GM12801 (cell line): ENCODE data around the gene RNF220.

Experiments
- TF ChIP-seq, protein P1 (sequence below): IDR thresholded peaks from one replicate; pipeline ENCODE4 v1.5.1; 2011; ENCODE audit warnings: control low read depth; ENCODE audit not compliant: insufficient read length; ENCODE audit errors: extremely low read depth

The RNF220 gene

DNA sequence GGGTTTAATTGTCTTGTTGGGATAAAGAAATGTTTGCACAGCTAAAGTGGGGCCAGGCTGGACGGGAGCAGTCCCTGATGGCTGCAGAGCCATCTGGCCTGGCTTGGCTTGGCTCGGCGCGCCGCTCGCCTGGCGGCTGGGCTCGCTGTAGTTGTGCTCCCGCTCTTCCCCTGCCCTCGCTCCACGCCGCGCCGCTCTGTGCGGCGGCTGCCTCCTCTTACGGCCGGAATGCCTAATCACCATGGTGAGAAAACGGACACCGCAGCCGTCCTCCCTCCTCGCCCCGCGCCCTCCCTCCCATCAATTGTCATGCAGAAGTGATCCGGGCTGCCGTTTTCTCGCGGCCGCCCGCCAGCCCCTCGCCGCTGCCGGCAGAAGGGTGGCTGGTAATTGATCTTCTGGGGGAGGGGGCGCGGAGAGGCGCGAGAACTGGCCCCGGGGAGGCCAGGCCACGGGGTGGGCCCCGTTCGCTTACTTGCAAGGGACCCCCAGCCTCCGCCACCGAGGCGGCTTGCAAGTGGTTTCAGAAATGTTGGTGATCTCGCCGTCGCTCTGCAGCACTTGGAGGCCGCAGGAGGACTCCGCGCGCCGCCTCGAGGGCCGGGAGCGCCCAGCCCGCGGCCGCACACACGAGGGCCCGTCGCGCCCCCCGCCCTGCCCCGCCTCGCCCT is 12.4 kb downstream of the RNF220 start:
- TF ChIP-seq, protein P1, sequence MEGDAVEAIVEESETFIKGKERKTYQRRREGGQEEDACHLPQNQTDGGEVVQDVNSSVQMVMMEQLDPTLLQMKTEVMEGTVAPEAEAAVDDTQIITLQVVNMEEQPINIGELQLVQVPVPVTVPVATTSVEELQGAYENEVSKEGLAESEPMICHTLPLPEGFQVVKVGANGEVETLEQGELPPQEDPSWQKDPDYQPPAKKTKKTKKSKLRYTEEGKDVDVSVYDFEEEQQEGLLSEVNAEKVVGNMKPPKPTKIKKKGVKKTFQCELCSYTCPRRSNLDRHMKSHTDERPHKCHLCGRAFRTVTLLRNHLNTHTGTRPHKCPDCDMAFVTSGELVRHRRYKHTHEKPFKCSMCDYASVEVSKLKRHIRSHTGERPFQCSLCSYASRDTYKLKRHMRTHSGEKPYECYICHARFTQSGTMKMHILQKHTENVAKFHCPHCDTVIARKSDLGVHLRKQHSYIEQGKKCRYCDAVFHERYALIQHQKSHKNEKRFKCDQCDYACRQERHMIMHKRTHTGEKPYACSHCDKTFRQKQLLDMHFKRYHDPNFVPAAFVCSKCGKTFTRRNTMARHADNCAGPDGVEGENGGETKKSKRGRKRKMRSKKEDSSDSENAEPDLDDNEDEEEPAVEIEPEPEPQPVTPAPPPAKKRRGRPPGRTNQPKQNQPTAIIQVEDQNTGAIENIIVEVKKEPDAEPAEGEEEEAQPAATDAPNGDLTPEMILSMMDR: no peak

DNA sequence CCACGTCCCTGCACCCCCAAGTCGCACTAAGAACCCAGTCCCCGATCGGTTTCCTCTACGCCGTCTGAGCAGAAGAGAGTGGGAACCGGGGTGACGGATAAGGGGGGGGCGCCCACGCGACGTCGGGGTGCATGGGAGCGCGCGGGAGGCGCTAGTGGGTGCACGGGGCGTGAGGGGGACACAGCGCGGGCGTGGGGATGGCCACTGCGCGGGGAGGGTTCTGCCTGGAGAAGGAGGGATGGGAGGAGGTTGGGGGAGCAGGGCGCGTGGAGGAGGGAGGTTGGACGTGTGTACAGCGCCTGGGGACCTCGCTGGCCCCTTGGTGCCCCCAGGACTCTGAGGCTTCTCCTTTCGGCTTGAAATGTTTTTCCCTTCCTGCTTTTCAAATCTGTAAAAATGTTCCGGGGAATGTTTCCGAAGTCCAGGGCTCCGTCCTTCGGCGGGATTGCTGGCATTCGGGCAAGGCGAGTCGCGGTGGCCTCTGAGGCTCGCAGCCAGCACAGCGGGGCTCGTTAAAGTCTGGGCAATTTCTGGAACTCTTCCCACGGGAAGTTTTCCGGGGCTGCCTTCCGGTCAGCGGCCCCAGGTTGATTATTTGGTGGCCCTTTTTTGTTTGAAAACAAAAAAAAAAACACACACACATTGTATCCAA is 13.1 kb downstream of the RNF220 start:
- TF ChIP-seq, protein P1: no peak

DNA sequence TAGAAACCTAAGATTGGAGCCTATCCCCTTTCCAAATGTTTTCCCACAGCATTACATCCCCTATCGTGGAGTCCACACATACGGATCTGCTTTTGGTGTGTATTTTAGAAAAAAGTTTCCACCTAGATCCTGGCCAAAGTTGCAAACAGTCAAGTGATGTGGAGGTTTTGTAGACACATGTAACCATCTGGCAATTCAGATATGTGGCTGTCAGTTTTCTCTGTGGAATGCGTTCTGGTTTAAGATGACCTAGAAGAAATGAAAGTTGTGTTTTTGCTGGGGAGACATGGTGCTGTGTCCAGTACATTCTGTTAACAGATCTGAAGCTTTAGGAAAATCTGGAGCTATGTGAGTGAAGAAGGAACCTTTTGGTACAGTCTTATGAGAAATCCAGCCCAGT is 14.8 kb downstream of the RNF220 start:
- TF ChIP-seq, protein P1: no peak

DNA sequence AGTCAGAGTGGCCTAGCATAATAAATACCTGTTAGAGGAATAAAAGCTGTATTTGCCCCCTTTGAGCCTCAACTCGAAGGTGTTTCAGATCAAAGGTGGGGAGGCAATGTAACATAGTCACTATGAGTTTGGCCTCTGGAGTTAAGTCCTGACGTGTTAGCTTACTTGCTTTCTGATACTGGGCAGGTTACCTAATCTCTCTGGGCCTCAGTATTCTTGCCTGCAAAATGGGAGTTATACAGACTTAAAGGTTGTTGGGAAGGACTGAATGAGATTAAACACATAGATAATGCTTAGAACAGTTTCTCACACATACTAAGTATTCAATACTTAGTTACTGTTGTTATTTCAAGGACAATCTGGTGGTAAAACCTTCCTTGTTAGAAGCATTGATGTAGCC is 15.5 kb downstream of the RNF220 start:
- TF ChIP-seq, protein P1: no peak

DNA sequence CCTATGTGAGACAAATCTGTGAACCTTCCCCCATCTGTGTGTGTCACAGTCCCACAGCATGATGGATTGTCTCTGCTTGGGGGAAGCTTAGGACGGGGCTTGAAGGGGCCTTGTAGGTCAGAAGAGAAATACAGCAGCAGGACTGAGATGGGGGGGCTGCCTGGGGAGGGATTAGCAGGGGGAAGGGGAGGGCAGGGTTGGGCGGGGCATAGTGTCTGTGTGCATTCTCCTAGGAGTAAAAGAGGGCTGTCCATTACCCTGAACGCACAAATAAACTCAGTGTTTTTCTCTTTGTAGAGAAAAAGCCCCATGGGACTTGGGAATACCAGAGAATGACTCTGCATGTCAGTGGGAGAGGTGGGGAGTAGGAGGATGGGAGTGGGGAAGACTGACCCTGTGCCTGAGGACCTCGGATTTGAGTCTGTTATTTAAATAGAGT is 16.4 kb downstream of the RNF220 start:
- TF ChIP-seq, protein P1: no peak

DNA sequence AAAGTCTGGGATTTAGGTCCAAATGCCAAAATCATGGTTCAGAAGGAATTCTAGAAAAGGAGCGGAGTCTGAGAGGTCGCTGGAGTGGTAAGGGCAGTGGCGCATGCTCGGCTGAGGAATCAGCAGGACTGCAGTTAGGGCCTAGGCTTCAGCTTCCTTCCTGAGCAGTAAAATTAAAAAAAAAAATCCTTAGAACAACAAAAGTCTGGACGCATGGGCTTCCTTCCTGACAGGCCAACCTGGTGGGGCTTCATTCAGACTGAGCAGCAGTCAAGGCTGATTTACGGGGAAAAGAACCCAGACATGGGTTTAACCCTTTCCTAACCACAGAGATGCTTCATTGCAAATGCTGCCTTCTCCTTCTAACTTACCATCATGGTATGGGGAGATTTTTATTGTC is 17.1 kb downstream of the RNF220 start:
- TF ChIP-seq, protein P1: no peak

DNA sequence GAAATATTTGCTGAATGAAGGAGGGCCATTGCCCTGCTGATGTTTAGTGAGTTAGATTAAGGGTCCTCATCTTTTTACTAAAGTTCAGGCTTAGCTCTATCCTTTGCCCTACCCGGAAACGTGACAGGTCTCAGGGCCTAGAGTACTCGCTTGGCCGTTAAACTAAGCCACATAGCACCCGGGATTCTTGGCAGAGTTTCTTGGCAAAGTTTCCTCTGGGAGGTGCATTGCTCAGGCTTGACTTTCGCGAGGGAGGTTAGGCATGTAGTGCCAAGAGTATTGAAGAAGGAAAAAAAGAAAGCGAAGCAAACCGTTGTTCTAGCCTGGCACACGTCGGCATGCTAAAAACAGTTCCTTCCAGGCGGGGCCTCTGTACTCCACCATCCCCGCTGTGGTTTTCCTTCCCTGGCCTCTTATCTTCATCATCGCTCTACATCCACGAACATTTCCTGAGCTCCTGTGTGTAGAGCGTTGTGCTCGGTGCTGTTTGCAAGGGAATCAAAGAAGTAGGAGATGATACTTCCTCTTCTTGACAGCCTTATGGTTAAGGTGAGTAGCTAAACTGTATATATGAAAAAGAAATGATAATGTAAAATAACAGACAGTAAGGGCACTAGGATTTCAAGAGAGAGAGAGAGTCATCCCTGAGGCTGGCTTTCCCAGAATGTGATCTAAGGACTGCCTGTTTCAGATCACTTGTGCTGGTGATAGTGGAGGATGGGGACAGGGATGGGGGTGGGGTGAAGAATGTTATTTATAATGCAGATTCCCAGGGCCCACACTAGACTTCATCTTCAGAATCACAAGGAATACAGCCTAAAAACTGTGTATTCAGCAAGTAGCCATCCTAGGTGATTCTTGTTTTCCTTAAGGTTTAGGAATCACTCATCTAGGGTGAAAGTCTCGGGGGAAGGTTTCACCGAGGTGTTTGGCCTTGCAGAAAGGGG is 18.8 kb downstream of the RNF220 start:
- TF ChIP-seq, protein P1: no peak
